HG03521 (cell line): ENCODE results near the gene LMNB1.

Source experiments
- ATAC-seq: cut with Tn5 transposase; IDR thresholded peaks from one replicate; pipeline ENCODE4 v1.9.1; 2021; ENCODE audit warnings: mild to moderate bottlenecking, moderate library complexity; ENCODE audit not compliant: unreplicated experiment

LMNB1 gene

GRCh38 chr5:126883564-126884245 is 106.8 kb downstream of the LMNB1 start:
- no peak for ATAC-seq

- ATAC-seq, result no peak
These were observed 107.4 kb downstream of the LMNB1 start for GRCh38 chr5:126884269-126884819.
